ENCODE measurements around the gene UBE3B. TPM values are rescaled to one million over a fixed set of nuclear protein-coding genes. Genes with fewer than 3 reads are reported as not detected.

UBE3B gene
- total RNA-seq, 6 experiments from 2014 or later = 41.3 to 43.6 (median 43.1) TPM

- DNase-seq = no peak
- peaks cover 10% of the 10 kb centered on the region for H3K36me3 Mint-ChIP-seq (ENCODE audit: low read depth)
- H3K27me3 Mint-ChIP-seq (ENCODE audit: insufficient read depth) = no peaks in the 10 kb centered on the region
- H3K4me1 Mint-ChIP-seq (ENCODE audit: low read depth) = peaks cover 16% of the 10 kb centered on the region
- no peak for TF ChIP-seq CTCF (IDR thresholded peaks at IDR 0.05)
- H3K9me3 Mint-ChIP-seq = no peaks in the 10 kb centered on the region
- H3K4me3 Mint-ChIP-seq = no peak overlapping the region
- no peak overlapping the region for H3K27ac Mint-ChIP-seq
Measured at GRCh38 chr12:109481863-109482262, 4.4 kb downstream of the UBE3B start.

- H3K36me3 Mint-ChIP-seq (ENCODE audit: low read depth) = peaks cover 8% of the 10 kb centered on the region; the same call in 1 of the 2 replicates
- no peaks in the 10 kb centered on the region for H3K27me3 Mint-ChIP-seq (ENCODE audit: insufficient read depth)
- DNase-seq = no peak
- H3K4me3 Mint-ChIP-seq = no peak overlapping the region
- TF ChIP-seq CTCF (IDR thresholded peaks at IDR 0.05) = no peak
- no peak overlapping the region for H3K27ac Mint-ChIP-seq
- peaks cover 16% of the 10 kb centered on the region for H3K4me1 Mint-ChIP-seq (ENCODE audit: low read depth)
- no peaks in the 10 kb centered on the region for H3K9me3 Mint-ChIP-seq
Measured at GRCh38 chr12:109482491-109482890, 5.1 kb downstream of the UBE3B start.

GRCh38 chr12:109482894-109483293 is 5.5 kb downstream of the UBE3B start:
- no peak for TF ChIP-seq CTCF (IDR thresholded peaks at IDR 0.05)
- H3K4me3 Mint-ChIP-seq = no peak overlapping the region
- H3K9me3 Mint-ChIP-seq = no peaks in the 10 kb centered on the region
- no peak overlapping the region for H3K27ac Mint-ChIP-seq
- H3K27me3 Mint-ChIP-seq (ENCODE audit: insufficient read depth) = no peaks in the 10 kb centered on the region
- peaks cover 8% of the 10 kb centered on the region; the same call in 1 of the 2 replicates for H3K36me3 Mint-ChIP-seq (ENCODE audit: low read depth)
- peaks cover 16% of the 10 kb centered on the region for H3K4me1 Mint-ChIP-seq (ENCODE audit: low read depth)
- no peak for DNase-seq

- H3K27ac Mint-ChIP-seq = no peak overlapping the region
- no peaks in the 10 kb centered on the region for H3K9me3 Mint-ChIP-seq
- peaks cover 8% of the 10 kb centered on the region; the same call in 1 of the 2 replicates for H3K36me3 Mint-ChIP-seq (ENCODE audit: low read depth)
Measured at GRCh38 chr12:109483346-109483745, 5.9 kb downstream of the UBE3B start.

GRCh38 chr12:109485201-109485600 is 7.8 kb downstream of the UBE3B start:
- TF ChIP-seq CTCF (IDR thresholded peaks at IDR 0.05) = no peak
- Mint-ChIP-seq H3K4me3 (no peak overlapping the region), H3K27me3 (ENCODE audit: insufficient read depth) (no peaks in the 10 kb centered on the region), H3K4me1 (ENCODE audit: low read depth) (no peaks in the 10 kb centered on the region; the same call in 1 of the 2 replicates), H3K9me3 (no peaks in the 10 kb centered on the region), H3K36me3 (ENCODE audit: low read depth) (peaks cover 8% of the 10 kb centered on the region; the same call in 1 of the 2 replicates), H3K27ac (no peak overlapping the region)
- no peak for DNase-seq

More at GRCh38 chr12:109483346-109483745, 5.9 kb downstream of the UBE3B start:
- H3K4me1 Mint-ChIP-seq (ENCODE audit: low read depth) = peaks cover 16% of the 10 kb centered on the region
- TF ChIP-seq CTCF (IDR thresholded peaks at IDR 0.05) = no peak
- DNase-seq = no peak
- H3K27me3 Mint-ChIP-seq (ENCODE audit: insufficient read depth) = no peaks in the 10 kb centered on the region
- no peak overlapping the region for H3K4me3 Mint-ChIP-seq

Measured in HFFc6 (cell line).